Bronchial epithelial cell (primary cell): ENCODE results near the gene TKFC. TPM values are rescaled to one million over a fixed set of nuclear protein-coding genes. Genes with fewer than 3 reads are reported as not detected.
"Not testable (repeated sequence)": the region's sequence is repeated elsewhere in the genome, so short reads cannot be mapped to it uniquely, and the experiment has no call there.

Source experiments
- DNase-seq: peaks from one replicate; pipeline ENCODE4 v3.0.0-alpha.2; 2010; ENCODE audit warnings: low read depth
- FAIRE-seq: peaks from 2 replicates; lab custom pipeline; 2011; peaks lifted over from hg19 to GRCh38; lab: Jason Lieb, UNC
- H3K27me3 ChIP-seq: 2 replicates; pipeline ENCODE4 v1.5.1; 2011; ENCODE audit warnings: low read length; ENCODE audit not compliant: control insufficient read depth, insufficient read depth
- H3K36me3 ChIP-seq: 2 replicates; pipeline ENCODE4 v1.5.1; 2011; ENCODE audit warnings: low read length; ENCODE audit not compliant: control insufficient read depth, insufficient read depth
- H3K4me3 ChIP-seq: 2 replicates; pipeline ENCODE4 v1.5.1; 2011; ENCODE audit warnings: mild to moderate bottlenecking, low read depth, low read length, control low read depth
- CTCF ChIP-seq: IDR thresholded peaks from 2 replicates; pipeline ENCODE4 v1.5.1; 2011; ENCODE audit warnings: mild to moderate bottlenecking, moderate library complexity, low read length, control low read depth, inconsistent platforms; ENCODE audit not compliant: insufficient read depth, severe bottlenecking
- total RNA-seq: library from RNA; depleted of rRNA; stranded (reverse); fragments of >200 nt; gene quantifications from 2 replicates; pipeline ENCODE4 v1.2.1, GENCODE V29; 2014

TKFC gene
- total RNA-seq, 1 donor from 2014 or later, result 22.9 TPM

- FAIRE-seq, result no peak
- H3K4me3 ChIP-seq, result no peak overlapping the region
- no peak for TF ChIP-seq CTCF
These were observed 44.6 kb downstream of the TKFC start for GRCh38 chr11:61377461-61378160.

GRCh38 chr11:61378713-61379313 lies 45.8 kb downstream of the TKFC start:
- no peaks in the 10 kb centered on the region for H3K27me3 ChIP-seq
- no peak for FAIRE-seq
- H3K4me3 ChIP-seq, result no peak overlapping the region
- no peaks in the 10 kb centered on the region for H3K36me3 ChIP-seq
- DNase-seq, result peak; percentile 96
- TF ChIP-seq CTCF, result no peak

More at GRCh38 chr11:61377461-61378160, 44.6 kb downstream of the TKFC start:
- peak; percentile 67 for DNase-seq
- H3K36me3 ChIP-seq, result peaks cover 1% of the 10 kb centered on the region
- no peaks in the 10 kb centered on the region for H3K27me3 ChIP-seq

DNA sequence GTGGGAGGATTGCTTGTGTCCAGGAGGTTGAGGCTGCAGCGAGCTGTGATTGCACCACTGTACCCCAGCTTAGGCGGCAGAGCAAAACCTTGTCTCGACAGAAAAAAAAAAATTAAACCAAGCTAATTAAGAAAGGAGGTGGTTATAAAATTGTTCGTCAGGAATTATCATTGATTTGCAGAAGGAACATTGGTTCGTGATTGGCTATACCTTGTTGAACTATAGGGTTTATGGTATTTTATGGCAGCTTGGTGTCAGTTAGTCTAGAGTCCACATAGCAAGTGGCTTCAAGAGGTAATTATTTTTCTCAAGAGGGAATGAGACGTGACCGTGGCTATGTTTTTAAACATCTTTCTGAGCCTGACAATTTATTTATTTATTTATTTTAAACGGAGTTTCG lies 47.9 kb downstream of the TKFC start:
- FAIRE-seq (no peak), DNase-seq (no peak)
- Histone ChIP-seq H3K4me3 (no peak overlapping the region), H3K27me3 (no peaks in the 10 kb centered on the region), H3K36me3 (no peaks in the 10 kb centered on the region)
- TF ChIP-seq CTCF, result no peak

- H3K27me3 ChIP-seq, FAIRE-seq, H3K4me3 ChIP-seq, DNase-seq, H3K36me3 ChIP-seq: not testable (repeated sequence)
These were observed 50.8 kb downstream of the TKFC start for GRCh38 chr11:61383859-61384258.

DNA sequence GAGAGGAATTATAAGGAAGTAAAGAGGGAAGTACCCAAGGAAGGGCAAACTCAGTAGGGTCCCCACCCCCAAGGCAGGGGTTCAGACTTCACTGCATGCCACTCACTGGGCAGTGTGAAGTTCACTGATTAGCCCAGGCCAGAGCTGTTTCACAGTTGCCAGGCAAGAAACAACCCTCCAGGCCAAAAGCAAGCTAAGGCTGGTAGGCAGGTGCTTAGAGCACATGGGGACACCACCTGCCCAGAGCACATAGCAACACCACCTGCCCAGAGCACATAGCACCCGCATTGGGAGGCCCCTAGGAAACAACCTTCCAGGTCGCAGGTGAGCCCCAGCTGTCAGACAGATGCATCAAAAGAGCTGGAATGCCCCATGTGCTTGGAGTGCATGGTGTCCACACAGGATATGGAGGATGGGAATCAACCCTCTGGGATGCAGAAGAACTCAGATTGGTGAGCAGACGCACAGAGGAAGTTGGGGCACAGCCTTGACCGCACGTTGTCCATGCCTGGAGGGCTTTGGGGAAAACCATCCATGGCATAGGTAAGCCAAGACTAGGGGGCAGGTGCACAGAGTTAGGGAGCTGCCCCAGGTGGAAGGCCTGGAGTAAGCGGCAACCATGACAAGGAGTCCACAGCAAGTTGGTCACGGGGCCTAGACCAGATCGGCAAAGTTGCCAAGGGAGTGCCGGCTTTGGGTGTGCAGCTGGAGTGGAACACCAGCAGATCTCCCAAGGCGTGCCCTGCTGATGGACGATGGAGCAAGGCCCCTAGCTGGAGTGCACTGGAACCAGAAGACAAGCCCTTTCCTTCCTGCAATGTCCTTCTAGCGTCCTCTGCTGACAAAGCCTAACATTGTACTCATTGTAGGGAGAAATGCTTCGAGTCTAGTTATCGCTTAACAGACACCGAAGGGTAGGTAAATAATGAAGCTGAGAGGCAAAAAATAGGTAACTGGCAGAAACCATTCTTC lies 51.5 kb downstream of the TKFC start:
- Histone ChIP-seq H3K4me3 (no peak overlapping the region), H3K36me3 (no peaks in the 10 kb centered on the region), H3K27me3 (no peaks in the 10 kb centered on the region)
- FAIRE-seq, result no peak
- peak; percentile 60 for TF ChIP-seq CTCF
- peak; percentile 52 for DNase-seq

GRCh38 chr11:61390161-61390560 lies 57.1 kb downstream of the TKFC start:
- DNase-seq, result no peak
- no peak for TF ChIP-seq CTCF
- H3K36me3 ChIP-seq, result peaks cover 2% of the 10 kb centered on the region
- no peak overlapping the region for H3K4me3 ChIP-seq
- H3K27me3 ChIP-seq, result no peaks in the 10 kb centered on the region
- FAIRE-seq, result no peak
